Measurements from ENCODE around the gene ABHD17C.

ABHD17C gene

GRCh38 chr15:80706161-80706560 lies 11.1 kb downstream of the ABHD17C start:
- no peak for TF ChIP-seq TAF1 (IDR thresholded peaks at IDR 0.05; ENCODE audit: borderline replicate concordance, insufficient read depth, low read length)

- TF ChIP-seq POLR2AphosphoS5 (IDR thresholded peaks at IDR 0.05; ENCODE audit: low read depth, low read length) (no peak), REST (IDR thresholded peaks at IDR 0.05; ENCODE audit: insufficient read depth in 1 of 2, low read depth in 2 of 2, low read length in 2 of 2) (no peak), TAF1 (IDR thresholded peaks at IDR 0.05; ENCODE audit: borderline replicate concordance, insufficient read depth, low read length) (no peak), FOXP2 (optimal IDR thresholded peaks at IDR 0.05; ENCODE audit: borderline replicate concordance, extremely low read depth, extremely low read length, insufficient read depth) (no peak)
These were observed 14.4 kb downstream of the ABHD17C start for GRCh38 chr15:80709542-80709941.

- TF ChIP-seq FOXP2 (optimal IDR thresholded peaks at IDR 0.05; ENCODE audit: borderline replicate concordance, extremely low read depth, extremely low read length, insufficient read depth) (no peak), POLR2AphosphoS5 (IDR thresholded peaks at IDR 0.05; ENCODE audit: low read depth, low read length) (no peak), TAF1 (IDR thresholded peaks at IDR 0.05; ENCODE audit: borderline replicate concordance, insufficient read depth, low read length) (no peak), REST (IDR thresholded peaks at IDR 0.05; ENCODE audit: insufficient read depth in 1 of 2, low read depth in 2 of 2, low read length in 2 of 2) (no peak), SIN3A (IDR thresholded peaks at IDR 0.05; ENCODE audit: borderline replicate concordance, insufficient read depth, low read length) (no peak)
These were observed 15.8 kb downstream of the ABHD17C start for GRCh38 chr15:80710635-80711554.

DNA sequence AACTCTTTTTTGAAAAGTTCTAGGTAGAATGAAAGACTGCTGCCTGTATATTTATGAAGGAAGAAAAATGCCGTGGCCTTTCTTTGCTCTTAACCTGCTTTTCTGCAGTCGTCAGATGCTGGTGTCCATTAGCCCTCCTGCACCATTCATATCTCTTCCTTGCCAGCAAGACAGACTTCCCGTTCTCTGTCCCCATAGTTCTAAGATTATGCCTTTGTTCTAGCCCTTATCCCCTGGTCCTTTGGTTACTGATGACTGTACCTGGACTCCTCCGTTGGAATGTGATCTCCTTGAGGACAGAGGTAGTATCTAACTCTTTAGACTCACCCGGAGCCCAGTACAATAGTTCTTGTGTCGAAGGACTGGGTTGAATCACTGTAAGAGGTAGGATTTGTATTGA lies 16.8 kb downstream of the ABHD17C start:
- TF ChIP-seq POLR2AphosphoS5 (IDR thresholded peaks at IDR 0.05; ENCODE audit: low read depth, low read length) (no peak), TAF1 (IDR thresholded peaks at IDR 0.05; ENCODE audit: borderline replicate concordance, insufficient read depth, low read length) (no peak), FOXP2 (optimal IDR thresholded peaks at IDR 0.05; ENCODE audit: borderline replicate concordance, extremely low read depth, extremely low read length, insufficient read depth) (no peak), REST (IDR thresholded peaks at IDR 0.05; ENCODE audit: insufficient read depth in 1 of 2, low read depth in 2 of 2, low read length in 2 of 2) (no peak), SIN3A (IDR thresholded peaks at IDR 0.05; ENCODE audit: borderline replicate concordance, insufficient read depth, low read length) (no peak)

GRCh38 chr15:80712956-80713355 lies 17.8 kb downstream of the ABHD17C start:
- TF ChIP-seq SIN3A (IDR thresholded peaks at IDR 0.05; ENCODE audit: borderline replicate concordance, insufficient read depth, low read length) (no peak), REST (IDR thresholded peaks at IDR 0.05; ENCODE audit: insufficient read depth in 1 of 2, low read depth in 2 of 2, low read length in 2 of 2) (no peak), TAF1 (IDR thresholded peaks at IDR 0.05; ENCODE audit: borderline replicate concordance, insufficient read depth, low read length) (no peak), POLR2AphosphoS5 (IDR thresholded peaks at IDR 0.05; ENCODE audit: low read depth, low read length) (no peak), FOXP2 (optimal IDR thresholded peaks at IDR 0.05; ENCODE audit: borderline replicate concordance, extremely low read depth, extremely low read length, insufficient read depth) (no peak)
